C1 segment of cervical spinal cord (tissue), 14 donors: ENCODE measurements around the gene IL17RC.
A peak's percentile ranks its signal among the peaks of the same experiment; 100 is the strongest.

Experiments used
- DNase-seq, 14 donors: peaks; one replicate each; lab custom pipeline; 2025; lab: John Stamatoyannopoulos, UW

Gene IL17RC

GRCh38 chr3:9976721-9977709, 60.1 kb downstream of the IL17RC start:
- DNase-seq, result peak in 3 of 14 donors; percentile 6 to 39 (median 20)

GRCh38 chr3:9978710-9979305, 61.9 kb downstream of the IL17RC start:
- DNase-seq, result no peak

- DNase-seq, result no peak
Observed at GRCh38 chr3:9980251-9980650, 63.4 kb downstream of the IL17RC start.
